ENCODE results near the gene CGRRF1. TPM values are rescaled to one million over a fixed set of nuclear protein-coding genes. Genes with fewer than 3 reads are reported as not detected.

The CGRRF1 gene
- total RNA-seq, 1 donor from 2014 or later: 13.7 TPM

GRCh38 chr14:54489731-54490444 lies 19.8 kb upstream of the CGRRF1 start:
- DNase-seq (ENCODE audit: low read depth in 2 of 2): no peak

- DNase-seq (ENCODE audit: low read depth in 2 of 2): no peak
Observed at GRCh38 chr14:54490445-54491175, 19.1 kb upstream of the CGRRF1 start.

GRCh38 chr14:54493293-54493692 lies 16.4 kb upstream of the CGRRF1 start:
- DNase-seq (ENCODE audit: low read depth in 2 of 2): no peak

GRCh38 chr14:54497224-54497623 lies 12.5 kb upstream of the CGRRF1 start:
- DNase-seq (ENCODE audit: low read depth in 2 of 2): no peak

GRCh38 chr14:54498095-54498531 lies 11.6 kb upstream of the CGRRF1 start:
- DNase-seq (ENCODE audit: low read depth in 2 of 2): no peak

GRCh38 chr14:54498579-54498978 lies 11.1 kb upstream of the CGRRF1 start:
- DNase-seq (ENCODE audit: low read depth in 2 of 2): no peak

- DNase-seq (ENCODE audit: low read depth in 2 of 2): no peak
Observed at GRCh38 chr14:54500744-54501143, 9.0 kb upstream of the CGRRF1 start.

GRCh38 chr14:54501480-54501879 lies 8.2 kb upstream of the CGRRF1 start:
- no peak for DNase-seq (ENCODE audit: low read depth in 2 of 2)

GRCh38 chr14:54502602-54503001 lies 7.1 kb upstream of the CGRRF1 start:
- no peak for DNase-seq (ENCODE audit: low read depth in 2 of 2)

GRCh38 chr14:54503486-54503885 lies 6.2 kb upstream of the CGRRF1 start:
- DNase-seq (ENCODE audit: low read depth in 2 of 2): peak; percentile 24 to 55

- DNase-seq (ENCODE audit: low read depth in 2 of 2): no peak
Observed at GRCh38 chr14:54512393-54512792, 2.7 kb downstream of the CGRRF1 start.

- DNase-seq (ENCODE audit: low read depth in 2 of 2): no peak
Observed at GRCh38 chr14:54515670-54516069, 6.0 kb downstream of the CGRRF1 start.

GRCh38 chr14:54516709-54517108 lies 7.0 kb downstream of the CGRRF1 start:
- no peak for DNase-seq (ENCODE audit: low read depth in 2 of 2)

- DNase-seq (ENCODE audit: low read depth in 2 of 2): no peak
Observed at GRCh38 chr14:54524410-54524809, 14.7 kb downstream of the CGRRF1 start.

GRCh38 chr14:54528973-54529372 lies 19.3 kb downstream of the CGRRF1 start:
- no peak for DNase-seq (ENCODE audit: low read depth in 2 of 2)

GRCh38 chr14:54529811-54530210 lies 20.1 kb downstream of the CGRRF1 start:
- peak; percentile 55 to 92 for DNase-seq (ENCODE audit: low read depth in 2 of 2)

- no peak for DNase-seq (ENCODE audit: low read depth in 2 of 2)
Observed at GRCh38 chr14:54532111-54533012, 22.7 kb downstream of the CGRRF1 start.

- no peak for DNase-seq (ENCODE audit: low read depth in 2 of 2)
Observed at GRCh38 chr14:54533100-54533499, 23.4 kb downstream of the CGRRF1 start.

GRCh38 chr14:54535126-54535525 lies 25.4 kb downstream of the CGRRF1 start:
- DNase-seq (ENCODE audit: low read depth in 2 of 2): no peak

GRCh38 chr14:54535646-54536045 lies 25.9 kb downstream of the CGRRF1 start:
- no peak for DNase-seq (ENCODE audit: low read depth in 2 of 2)

GRCh38 chr14:54537651-54538050 lies 27.9 kb downstream of the CGRRF1 start:
- no peak for DNase-seq (ENCODE audit: low read depth in 2 of 2)

- no peak for DNase-seq (ENCODE audit: low read depth in 2 of 2)
Observed at GRCh38 chr14:54538055-54538454, 28.3 kb downstream of the CGRRF1 start.
